KMS-11 (cell line): ENCODE measurements around the gene SAMD4B.

Source experiments
- H2AFZ ChIP-seq: fragments of 200-600 bp; sonication (generic); 2 replicates; pipeline ENCODE4 v1.6.1; 2016; ENCODE audit warnings: antibody characterized with exemption, mixed run types, low read depth
- H3K27ac ChIP-seq: fragments of 200-600 bp; sonication (generic); 2 replicates; pipeline ENCODE4 v1.6.1; 2016; ENCODE audit warnings: mild to moderate bottlenecking, mixed run types
- H3K27me3 ChIP-seq: fragments of 200-600 bp; sonication (generic); 2 replicates; pipeline ENCODE4 v1.6.1; 2017; ENCODE audit warnings: mild to moderate bottlenecking, low read depth, mixed run types, moderate library complexity; ENCODE audit not compliant: insufficient read depth
- H3K36me3 ChIP-seq: fragments of 200-600 bp; sonication (generic); 2 replicates; pipeline ENCODE4 v1.6.1; 2017; ENCODE audit warnings: mild to moderate bottlenecking, mixed run types; ENCODE audit not compliant: insufficient read depth
- H3K4me1 ChIP-seq: fragments of 200-600 bp; sonication (generic); 2 replicates; pipeline ENCODE4 v1.6.1; 2016; ENCODE audit warnings: mild to moderate bottlenecking, low read depth, mixed run types; ENCODE audit not compliant: poor library complexity, severe bottlenecking
- H3K4me2 ChIP-seq: fragments of 200-600 bp; sonication (generic); 2 replicates; pipeline ENCODE4 v1.7.0; 2016; ENCODE audit warnings: mild to moderate bottlenecking, mixed run types
- H3K4me3 ChIP-seq: fragments of 200-600 bp; sonication (generic); IDR thresholded peaks from 2 replicates; pipeline ENCODE4 v1.6.1; 2017; ENCODE audit warnings: low read depth, low read length, mixed read lengths; ENCODE audit not compliant: insufficient read depth
- H3K79me2 ChIP-seq: fragments of 200-600 bp; sonication (generic); 2 replicates; pipeline ENCODE4 v1.6.1; 2016; ENCODE audit warnings: low read depth, mixed run types; ENCODE audit not compliant: insufficient read depth
- H3K9ac ChIP-seq: fragments of 200-600 bp; sonication (generic); 2 replicates; pipeline ENCODE4 v1.6.1; 2016; ENCODE audit warnings: mild to moderate bottlenecking, mixed run types
- H4K20me1 ChIP-seq: fragments of 200-600 bp; sonication (generic); 2 replicates; pipeline ENCODE4 v1.6.1; 2016; ENCODE audit warnings: mild to moderate bottlenecking, mixed run types; ENCODE audit not compliant: insufficient read depth
- TF ChIP-seq, protein P1 (sequence below): fragments of 200-600 bp; sonication (generic); conservative IDR thresholded peaks from 2 replicates; pipeline ENCODE4 v1.6.1; 2017; ENCODE audit warnings: low read depth, mild to moderate bottlenecking, antibody characterized with exemption, low read length, moderate library complexity, mixed read lengths

The SAMD4B gene

DNA sequence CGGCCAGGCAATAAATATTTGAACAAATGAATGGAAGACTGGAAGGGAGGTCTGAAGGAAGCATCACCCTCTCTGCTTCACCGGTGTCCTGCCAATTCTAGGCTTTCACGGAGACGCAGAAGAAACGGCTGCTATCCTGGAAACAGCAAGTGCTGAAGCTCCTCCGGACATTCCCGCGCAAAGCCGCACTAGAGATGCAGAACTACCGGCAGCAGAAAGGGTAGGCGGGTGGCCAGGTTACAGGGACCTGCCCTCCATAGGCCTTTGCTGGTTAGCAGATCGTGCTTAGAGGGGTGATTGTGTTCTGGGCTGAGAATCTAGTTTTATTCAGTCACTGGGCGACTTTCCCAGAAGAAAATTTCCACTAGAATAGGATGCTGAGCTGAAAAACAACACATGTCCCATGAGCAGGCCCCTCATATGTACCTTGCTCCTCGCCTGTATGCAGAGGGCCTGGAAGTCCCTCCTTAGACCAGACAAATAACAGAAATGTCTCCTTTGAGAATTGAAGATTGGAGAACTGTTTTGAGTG lies 37.7 kb downstream of the SAMD4B start:
- H4K20me1 ChIP-seq = no peaks in the 10 kb centered on the region
- no peak overlapping the region for H2AFZ ChIP-seq
- no peak overlapping the region for H3K27ac ChIP-seq
- no peaks in the 10 kb centered on the region for H3K27me3 ChIP-seq
- no peaks in the 10 kb centered on the region for H3K4me1 ChIP-seq
- peaks cover 4% of the 10 kb centered on the region; the same call in 1 of the 2 replicates for H3K36me3 ChIP-seq
- H3K9ac ChIP-seq = no peak overlapping the region
- H3K4me2 ChIP-seq = no peak overlapping the region
- no peaks in the 10 kb centered on the region for H3K79me2 ChIP-seq
- no peak overlapping the region for H3K4me3 ChIP-seq
- TF ChIP-seq, protein P1, sequence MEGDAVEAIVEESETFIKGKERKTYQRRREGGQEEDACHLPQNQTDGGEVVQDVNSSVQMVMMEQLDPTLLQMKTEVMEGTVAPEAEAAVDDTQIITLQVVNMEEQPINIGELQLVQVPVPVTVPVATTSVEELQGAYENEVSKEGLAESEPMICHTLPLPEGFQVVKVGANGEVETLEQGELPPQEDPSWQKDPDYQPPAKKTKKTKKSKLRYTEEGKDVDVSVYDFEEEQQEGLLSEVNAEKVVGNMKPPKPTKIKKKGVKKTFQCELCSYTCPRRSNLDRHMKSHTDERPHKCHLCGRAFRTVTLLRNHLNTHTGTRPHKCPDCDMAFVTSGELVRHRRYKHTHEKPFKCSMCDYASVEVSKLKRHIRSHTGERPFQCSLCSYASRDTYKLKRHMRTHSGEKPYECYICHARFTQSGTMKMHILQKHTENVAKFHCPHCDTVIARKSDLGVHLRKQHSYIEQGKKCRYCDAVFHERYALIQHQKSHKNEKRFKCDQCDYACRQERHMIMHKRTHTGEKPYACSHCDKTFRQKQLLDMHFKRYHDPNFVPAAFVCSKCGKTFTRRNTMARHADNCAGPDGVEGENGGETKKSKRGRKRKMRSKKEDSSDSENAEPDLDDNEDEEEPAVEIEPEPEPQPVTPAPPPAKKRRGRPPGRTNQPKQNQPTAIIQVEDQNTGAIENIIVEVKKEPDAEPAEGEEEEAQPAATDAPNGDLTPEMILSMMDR = no peak

DNA sequence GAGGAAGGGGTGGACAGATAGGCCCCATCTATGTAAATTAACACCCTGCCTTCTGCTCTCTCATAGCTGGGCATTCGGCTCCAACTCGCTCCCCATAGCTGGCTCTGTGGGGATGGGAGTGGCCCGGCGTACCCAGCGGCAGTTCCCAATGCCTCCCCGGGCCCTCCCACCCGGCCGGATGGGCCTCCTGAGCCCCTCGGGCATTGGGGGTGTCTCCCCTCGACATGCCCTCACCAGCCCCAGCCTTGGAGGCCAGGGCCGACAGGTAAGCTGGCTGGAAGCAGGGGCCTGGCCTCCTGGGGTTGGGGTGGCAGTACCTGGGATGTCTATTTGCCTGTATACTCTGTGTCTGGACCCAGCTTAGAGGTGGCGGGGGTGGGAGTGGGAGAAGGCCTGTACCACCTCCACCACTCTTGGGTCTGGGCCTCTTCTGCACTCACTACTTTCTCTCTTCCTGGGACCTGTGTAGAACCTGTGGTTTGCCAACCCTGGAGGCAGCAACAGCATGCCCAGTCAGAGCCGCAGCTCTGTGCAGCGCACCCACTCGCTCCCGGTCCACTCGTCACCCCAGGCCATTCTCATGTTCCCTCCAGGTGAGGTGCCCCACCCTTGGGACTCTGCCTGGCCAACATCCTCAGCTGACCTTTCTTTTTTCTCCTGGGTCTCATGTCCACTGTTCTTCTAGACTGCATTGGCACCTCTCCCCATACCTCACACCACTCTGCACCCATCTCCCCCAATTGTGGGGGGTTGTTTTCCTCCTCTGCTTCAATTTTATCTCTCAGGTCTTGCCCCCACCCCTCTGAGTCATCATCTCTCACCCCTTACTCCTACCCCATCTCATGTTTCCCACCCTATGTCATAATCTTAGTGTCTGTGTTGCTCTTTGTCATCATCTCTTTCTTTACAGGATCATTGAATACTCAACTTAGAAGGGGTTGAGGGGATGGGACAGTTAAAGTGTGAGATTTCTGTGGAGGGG lies 38.6 kb downstream of the SAMD4B start:
- no peaks in the 10 kb centered on the region for H4K20me1 ChIP-seq
- no peak overlapping the region for H3K4me2 ChIP-seq
- H3K27me3 ChIP-seq = no peaks in the 10 kb centered on the region
- H3K79me2 ChIP-seq = no peaks in the 10 kb centered on the region
- H3K4me1 ChIP-seq = no peaks in the 10 kb centered on the region
- TF ChIP-seq, protein P1 = no peak
- H3K9ac ChIP-seq = no peak overlapping the region
- H3K4me3 ChIP-seq = no peak overlapping the region
- peaks cover 4% of the 10 kb centered on the region; the same call in 1 of the 2 replicates for H3K36me3 ChIP-seq
- no peak overlapping the region for H2AFZ ChIP-seq
- H3K27ac ChIP-seq = no peak overlapping the region

DNA sequence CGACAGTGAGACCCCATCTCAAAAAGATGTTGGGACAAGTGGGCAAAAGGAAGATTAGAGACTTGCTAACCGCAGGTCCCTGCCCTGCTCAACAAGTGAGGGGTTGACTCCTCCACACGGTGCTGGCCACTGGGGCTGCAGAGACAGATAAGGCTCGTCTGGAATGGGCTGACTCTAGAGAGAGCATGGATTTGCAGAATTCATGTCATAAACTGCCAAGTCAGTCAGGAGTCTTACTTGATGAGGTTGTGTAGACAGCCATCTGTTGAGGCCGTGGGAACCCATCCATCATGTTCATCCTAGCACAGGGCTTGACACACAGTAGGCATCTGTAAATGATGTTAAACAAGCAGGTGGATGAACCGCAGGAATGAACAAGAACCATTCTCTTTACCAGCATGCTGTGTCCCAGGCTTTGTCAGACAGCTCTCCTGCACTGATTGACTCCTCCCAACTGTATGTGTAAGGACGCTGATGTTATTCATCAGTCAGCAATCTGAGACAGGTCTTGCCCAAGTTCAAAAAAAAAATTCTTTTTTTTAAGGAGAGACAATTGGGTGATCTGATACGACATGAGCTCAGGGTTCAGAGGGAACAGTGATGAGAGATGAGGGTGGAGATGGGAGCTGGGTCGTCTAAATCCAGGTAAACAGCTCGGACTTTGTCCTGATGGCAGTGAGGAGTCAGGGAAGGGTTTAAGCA lies 39.8 kb downstream of the SAMD4B start:
- Histone ChIP-seq H3K79me2 (no peaks in the 10 kb centered on the region), H3K27me3 (no peaks in the 10 kb centered on the region), H2AFZ (no peak overlapping the region), H3K4me2 (no peak overlapping the region), H3K4me1 (no peaks in the 10 kb centered on the region), H3K9ac (no peak overlapping the region), H4K20me1 (no peaks in the 10 kb centered on the region), H3K4me3 (no peak overlapping the region), H3K27ac (no peak overlapping the region), H3K36me3 (peaks cover 4% of the 10 kb centered on the region; the same call in 1 of the 2 replicates)
- TF ChIP-seq, protein P1 = no peak

DNA sequence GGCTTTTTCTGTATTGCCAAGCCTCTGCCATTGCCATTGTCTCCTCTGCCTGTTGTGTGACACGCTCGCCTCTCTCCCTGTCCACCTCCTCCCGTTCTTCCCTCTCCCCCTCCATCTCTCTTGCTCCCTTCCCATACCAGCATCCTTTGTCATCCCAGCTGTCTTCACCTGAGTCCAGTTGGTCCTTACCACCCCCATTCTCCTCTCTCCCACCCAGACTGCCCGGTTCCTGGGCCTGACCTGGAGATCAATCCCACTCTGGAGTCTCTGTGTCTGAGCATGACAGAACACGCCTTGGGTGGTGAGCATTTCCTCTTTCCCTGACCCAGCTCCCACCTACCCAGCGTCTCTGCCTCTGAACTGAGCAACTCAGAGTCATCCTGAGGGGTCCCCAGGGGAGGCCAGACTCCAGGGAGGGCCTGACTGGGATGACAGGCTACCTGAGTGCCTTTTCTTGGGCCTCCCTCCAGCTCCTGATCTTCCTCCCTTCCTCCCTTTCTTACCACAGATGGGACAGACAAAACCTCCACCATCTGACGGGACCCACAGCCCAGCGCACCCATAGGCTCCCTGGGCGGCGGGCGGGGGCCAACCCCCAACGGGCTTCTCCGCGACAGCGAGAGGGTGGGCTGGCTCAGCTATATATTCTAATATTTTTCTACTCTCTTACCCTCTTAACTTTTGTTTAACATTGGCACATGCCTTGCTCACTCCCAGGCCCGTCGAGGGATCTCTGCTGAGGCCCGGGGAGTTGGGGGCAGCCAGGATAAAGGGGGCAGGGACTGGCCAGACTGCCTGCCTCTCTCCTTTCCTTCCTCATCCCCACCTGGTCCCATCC lies 41.0 kb downstream of the SAMD4B start:
- H3K4me3 ChIP-seq = no peak overlapping the region
- peaks cover 4% of the 10 kb centered on the region; the same call in 1 of the 2 replicates for H3K36me3 ChIP-seq
- no peak overlapping the region for H2AFZ ChIP-seq
- no peak overlapping the region for H3K9ac ChIP-seq
- H4K20me1 ChIP-seq = no peaks in the 10 kb centered on the region
- H3K79me2 ChIP-seq = no peaks in the 10 kb centered on the region
- H3K4me2 ChIP-seq = no peak overlapping the region
- TF ChIP-seq, protein P1 = no peak
- H3K27me3 ChIP-seq = no peaks in the 10 kb centered on the region
- H3K4me1 ChIP-seq = no peaks in the 10 kb centered on the region
- no peak overlapping the region for H3K27ac ChIP-seq
